WTC11 (cell line): ENCODE measurements around the gene FXYD3. TPM values are rescaled to one million over a fixed set of nuclear protein-coding genes. Genes with fewer than 3 reads are reported as not detected.
A peak's percentile ranks its signal among the peaks of the same experiment; 100 is the strongest.

ENCODE experiments used
- ATAC-seq: fragments of 200-7000 bp; cut with Tn5 transposase; 2 replicates; pipeline ENCODE4 v1.10.0; 2021; ENCODE audit warnings: mild to moderate bottlenecking, moderate library complexity
- CTCF ChIA-PET: fragments of 300-600 bp; sonication (Branson Sonifier 250); formaldehyde crosslinking; loops from one replicate; lab custom pipeline; 2021; ENCODE audit warnings: antibody characterized with exemption; lab: Charles Lee
- POLR2A ChIA-PET: fragments of 350-600 bp; sonication (Branson Sonifier 250); formaldehyde crosslinking; loops from one replicate; lab custom pipeline; 2021; ENCODE audit warnings: antibody characterized with exemption; lab: Charles Lee
- DNase-seq: peaks from one replicate; pipeline ENCODE4 v3.0.0; 2021; ENCODE audit warnings: low spot score
- H3K27ac Mint-ChIP-seq: 2 replicates; pipeline ENCODE4 v1.8.0; 2021; ENCODE audit warnings: mixed read lengths
- H3K27me3 Mint-ChIP-seq: 2 replicates; pipeline ENCODE4 v1.8.0; 2021; ENCODE audit warnings: low read depth, mild to moderate bottlenecking, moderate library complexity, mixed read lengths
- H3K36me3 Mint-ChIP-seq: 2 replicates; pipeline ENCODE4 v1.8.0; 2021; ENCODE audit warnings: mixed read lengths
- H3K4me1 Mint-ChIP-seq: 2 replicates; pipeline ENCODE4 v1.8.0; 2022; ENCODE audit warnings: mixed read lengths
- H3K4me3 Mint-ChIP-seq: 2 replicates; pipeline ENCODE4 v1.8.0; 2021; ENCODE audit warnings: mild to moderate bottlenecking, moderate library complexity, mixed read lengths
- H3K9me3 Mint-ChIP-seq: 2 replicates; pipeline ENCODE4 v1.8.0; 2021; ENCODE audit warnings: mixed read lengths
- ARID4B ChIP-seq: sonication (generic); formaldehyde crosslinking; IDR thresholded peaks from 2 replicates; pipeline ENCODE4 v1.8.0; 2023; ENCODE audit warnings: missing genetic modification reagents, mild to moderate bottlenecking, borderline replicate concordance
- ATF2 ChIP-seq: sonication (generic); formaldehyde crosslinking; IDR thresholded peaks from 2 replicates; pipeline ENCODE4 v1.8.1; 2022; ENCODE audit warnings: low read depth, missing genetic modification reagents, borderline replicate concordance
- ATF3 ChIP-seq: sonication (generic); formaldehyde crosslinking; conservative IDR thresholded peaks from 2 replicates; pipeline ENCODE4 v1.8.1; 2022; ENCODE audit warnings: mild to moderate bottlenecking, missing genetic modification reagents
- CTCF ChIP-seq: fragments of 200-600 bp; IDR thresholded peaks from 2 replicates; pipeline ENCODE4 v1.8.0; 2022; ENCODE audit warnings: antibody characterized with exemption
- E2F4 ChIP-seq: sonication (generic); formaldehyde crosslinking; IDR thresholded peaks from 2 replicates; pipeline ENCODE4 v1.8.1; 2022; ENCODE audit warnings: low read depth, mild to moderate bottlenecking, moderate library complexity, missing genetic modification reagents, borderline replicate concordance
- GTF2I ChIP-seq: fragments of 250-450 bp; sonication (Bioruptor Pico); conservative IDR thresholded peaks from 2 replicates; pipeline ENCODE4 v1.4.0; 2021; ENCODE audit warnings: mild to moderate bottlenecking
- IRF2 ChIP-seq: sonication (generic); formaldehyde crosslinking; IDR thresholded peaks from 2 replicates; pipeline ENCODE4 v1.8.0; 2022; ENCODE audit warnings: low read depth, missing genetic modification reagents, borderline replicate concordance
- MYBL2 ChIP-seq: sonication (generic); formaldehyde crosslinking; IDR thresholded peaks from 2 replicates; pipeline ENCODE4 v1.8.1; 2023; ENCODE audit warnings: mild to moderate bottlenecking, moderate library complexity, missing genetic modification reagents
- NR1H2 ChIP-seq: sonication (generic); formaldehyde crosslinking; IDR thresholded peaks from 2 replicates; pipeline ENCODE4 v1.9.0; 2021; ENCODE audit warnings: mild to moderate bottlenecking, moderate library complexity, missing genetic modification reagents
- TEAD1 ChIP-seq: sonication (generic); formaldehyde crosslinking; IDR thresholded peaks from 2 replicates; pipeline ENCODE4 v1.8.0; 2022; ENCODE audit warnings: mild to moderate bottlenecking, missing genetic modification reagents
- ZBTB21 ChIP-seq: sonication (generic); formaldehyde crosslinking; IDR thresholded peaks from 2 replicates; pipeline ENCODE4 v1.8.1; 2023; ENCODE audit warnings: mild to moderate bottlenecking, missing genetic modification reagents, borderline replicate concordance
- ZMAT4 ChIP-seq: fragments of 250-450 bp; sonication (Bioruptor Pico); IDR thresholded peaks from 2 replicates; pipeline ENCODE4 v1.9.0; 2021; ENCODE audit warnings: mild to moderate bottlenecking
- ZNF138 ChIP-seq: sonication (generic); formaldehyde crosslinking; conservative IDR thresholded peaks from 2 replicates; pipeline ENCODE4 v1.8.1; 2022; ENCODE audit warnings: mild to moderate bottlenecking, moderate library complexity, missing genetic modification reagents
- ZNF263 ChIP-seq: sonication (generic); formaldehyde crosslinking; IDR thresholded peaks from 2 replicates; pipeline ENCODE4 v1.8.1; 2022; ENCODE audit warnings: low read depth, mild to moderate bottlenecking, moderate library complexity, missing genetic modification reagents
- ZNF423 ChIP-seq: fragments of 250-450 bp; sonication (Bioruptor Pico); IDR thresholded peaks from 2 replicates; pipeline ENCODE4 v2.1.2; 2022; ENCODE audit warnings: mild to moderate bottlenecking, moderate library complexity
- total RNA-seq: library from RNA; stranded (reverse); gene quantifications from 3 replicates; pipeline ENCODE4 v1.2.3, GENCODE V29; 2021

Gene FXYD3
- total RNA-seq, 1 experiment from 2014 or later, result 1.8 TPM

GRCh38 chr19:35122687-35123551, 7.3 kb downstream of the FXYD3 start:
- Mint-ChIP-seq H3K27ac (no peak overlapping the region), H3K4me1 (peaks cover 35% of the 10 kb centered on the region), H3K27me3 (peaks cover 4% of the 10 kb centered on the region), H3K36me3 (no peaks in the 10 kb centered on the region), H3K4me3 (no peak overlapping the region), H3K9me3 (no peaks in the 10 kb centered on the region)
- ChIA-PET POLR2A (no interaction called here), CTCF (interaction anchor here (0.8 to 5.8 kb wide), 5 partner anchors 8 to 78 kb away, joined by 3 to 46 read pairs (median 4); partner anchors contain the start of gene FXYD3)
- DNase-seq, result no peak
- TF ChIP-seq NR1H2 (CRISPR knock-in tag) (no peak), ZNF423 (peak; percentile 16; the same call in 1 of the 2 replicates)
- no peak for ATAC-seq

- ATAC-seq (no peak), DNase-seq (no peak)
- ChIA-PET CTCF (interaction anchor here (0.8 to 5.8 kb wide), 8 partner anchors 8 to 79 kb away, joined by 3 to 46 read pairs (median 6); partner anchors contain the start of genes FXYD3 and LGI4), POLR2A (no interaction called here)
- H3K4me1 Mint-ChIP-seq, result peaks cover 32% of the 10 kb centered on the region
- H3K9me3 Mint-ChIP-seq, result no peaks in the 10 kb centered on the region
- H3K27me3 Mint-ChIP-seq, result peaks cover 4% of the 10 kb centered on the region
- TF ChIP-seq ZNF138 (CRISPR knock-in tag), result no peak
- no peak for TF ChIP-seq E2F4 (CRISPR knock-in tag)
- no peak for TF ChIP-seq ZNF263 (CRISPR knock-in tag)
- no peak for TF ChIP-seq TEAD1 (CRISPR knock-in tag)
- TF ChIP-seq ATF3 (CRISPR knock-in tag), result no peak
- no peak for TF ChIP-seq CTCF
- no peak for TF ChIP-seq IRF2 (CRISPR knock-in tag)
- TF ChIP-seq GTF2I (CRISPR knock-in tag), result no peak
- no peak for TF ChIP-seq ARID4B (CRISPR knock-in tag)
- TF ChIP-seq ZMAT4 (CRISPR knock-in tag), result no peak
- TF ChIP-seq ATF2, result no peak
- TF ChIP-seq MYBL2 (CRISPR knock-in tag), result no peak
- no peak for TF ChIP-seq ZBTB21 (CRISPR knock-in tag)
- H3K36me3 Mint-ChIP-seq, result no peaks in the 10 kb centered on the region
- H3K4me3 Mint-ChIP-seq, result peak overlapping the region; percentile 40; the same call in 1 of the 2 replicates
- no peak overlapping the region for H3K27ac Mint-ChIP-seq
These were observed 8.0 kb downstream of the FXYD3 start for GRCh38 chr19:35123573-35123972.
